Suppressor macrophage treated with lipopolysaccharide for 1 hour (primary cell): ENCODE data around the gene TLE2.

Source experiments
- DNase-seq, 3 donors: peaks; one replicate each; pipeline ENCODE4 v3.0.0-alpha.2; 2020 to 2022

Gene TLE2

DNA sequence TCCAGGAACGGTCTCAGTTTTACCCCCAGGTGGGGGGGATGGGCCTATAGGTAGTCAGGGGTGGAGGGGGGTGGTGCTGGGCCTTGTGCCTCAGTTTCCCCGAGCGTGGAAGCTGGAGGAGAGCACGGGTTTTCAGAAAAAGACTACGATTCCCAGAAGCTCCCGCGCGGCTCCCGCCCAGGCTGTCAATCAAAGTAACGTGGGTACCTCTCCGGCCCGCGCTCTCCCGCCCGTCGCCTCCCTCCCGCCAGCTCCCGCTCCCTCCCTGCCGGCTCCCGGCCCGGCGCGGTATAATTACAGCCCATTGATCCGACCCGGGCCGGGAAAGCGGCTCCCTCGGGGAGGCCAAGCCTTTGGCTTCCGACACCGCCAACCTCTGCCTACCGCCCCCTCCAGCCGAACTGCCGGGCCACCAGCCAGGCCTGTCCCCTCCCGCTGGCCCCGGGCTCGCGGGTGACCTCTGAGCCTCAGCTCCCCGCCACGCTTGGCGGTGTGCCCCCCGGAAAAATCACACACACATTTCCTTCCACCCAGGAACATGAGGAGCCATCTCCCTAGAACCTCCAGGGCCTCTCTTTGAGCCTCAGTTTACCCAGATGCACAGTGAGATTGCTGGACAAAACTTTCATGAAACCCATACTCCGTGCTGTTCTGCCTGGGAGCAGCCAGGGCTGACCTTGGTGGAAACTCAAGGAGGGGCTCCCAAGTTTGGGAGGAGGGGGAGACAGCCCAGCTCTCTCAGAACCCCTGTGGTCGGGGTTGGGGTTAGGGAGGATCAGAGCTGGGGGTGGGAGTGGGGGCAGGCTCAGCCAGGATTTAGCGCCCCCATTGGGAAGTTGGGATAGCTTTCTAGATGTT lies 7.3 kb upstream of the TLE2 start:
- peak; percentile 93 to 95 (median 94) for DNase-seq

DNA sequence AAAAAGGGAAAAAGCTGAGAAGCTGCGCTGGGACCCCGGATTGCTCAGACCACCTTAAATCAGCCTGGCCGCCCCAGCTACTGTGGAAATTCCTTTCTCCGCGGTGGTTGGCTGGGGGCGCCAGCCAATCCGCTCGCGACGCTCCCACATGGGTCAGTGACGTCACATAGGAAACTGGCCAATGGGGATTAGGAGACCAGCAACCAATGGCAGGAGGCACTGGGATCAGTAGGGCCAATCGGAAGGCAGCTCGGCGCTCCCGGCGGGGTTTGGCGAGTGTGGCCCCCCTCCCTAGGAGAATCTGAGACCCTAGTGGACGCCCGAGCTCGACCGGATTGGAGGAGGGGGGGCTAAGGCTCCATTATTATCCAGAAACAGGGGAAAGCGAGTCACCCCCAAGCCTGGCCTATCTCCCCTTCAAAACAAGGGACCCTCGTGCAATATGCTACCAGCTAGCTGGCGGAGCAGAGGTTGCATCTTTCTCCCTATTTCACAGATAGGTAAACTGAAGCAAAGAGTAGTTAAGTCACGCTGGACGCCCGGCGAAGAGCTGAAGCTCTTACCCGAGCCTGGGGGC lies 6.5 kb upstream of the TLE2 start:
- peak; percentile 97 to 100 (median 98) for DNase-seq

- DNase-seq: peak; percentile 30 to 47 (median 32)
Observed at GRCh38 chr19:3034656-3035541, 5.8 kb upstream of the TLE2 start.

DNA sequence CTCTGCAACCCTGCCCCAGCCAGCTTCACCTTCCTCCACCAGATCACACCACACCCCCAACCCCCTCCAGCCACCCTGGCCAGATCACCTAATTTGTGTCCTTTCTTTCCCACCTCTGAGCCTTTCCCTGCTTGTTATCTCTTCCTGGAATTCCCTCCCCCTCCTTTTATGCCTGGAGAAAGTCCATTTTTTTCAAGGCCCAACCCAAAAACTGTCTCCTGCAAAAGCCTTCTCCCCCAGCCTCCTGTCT lies 5.3 kb upstream of the TLE2 start:
- DNase-seq: no peak

- DNase-seq: no peak
Observed at GRCh38 chr19:3033595-3034405, 4.7 kb upstream of the TLE2 start.

DNA sequence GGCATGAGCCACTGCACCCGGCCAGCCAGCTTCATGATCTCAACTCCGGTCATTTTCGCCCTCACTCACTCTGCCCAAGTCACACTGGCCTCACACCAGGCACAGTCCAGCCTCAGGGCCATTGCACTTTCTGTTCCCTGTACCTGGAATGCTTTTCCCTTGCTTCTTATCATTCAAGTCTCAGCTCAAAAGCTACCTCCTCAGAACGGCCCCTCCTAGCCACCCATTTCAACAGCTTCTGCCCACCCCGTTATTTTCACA lies 2.5 kb upstream of the TLE2 start:
- DNase-seq: no peak

- peak in 2 of 3 donors; percentile 22 to 25 for DNase-seq
Observed at GRCh38 chr19:3028305-3029064, 595 bp downstream of the TLE2 start.

GRCh38 chr19:3027981-3028304 lies 1.1 kb downstream of the TLE2 start:
- DNase-seq: no peak

DNA sequence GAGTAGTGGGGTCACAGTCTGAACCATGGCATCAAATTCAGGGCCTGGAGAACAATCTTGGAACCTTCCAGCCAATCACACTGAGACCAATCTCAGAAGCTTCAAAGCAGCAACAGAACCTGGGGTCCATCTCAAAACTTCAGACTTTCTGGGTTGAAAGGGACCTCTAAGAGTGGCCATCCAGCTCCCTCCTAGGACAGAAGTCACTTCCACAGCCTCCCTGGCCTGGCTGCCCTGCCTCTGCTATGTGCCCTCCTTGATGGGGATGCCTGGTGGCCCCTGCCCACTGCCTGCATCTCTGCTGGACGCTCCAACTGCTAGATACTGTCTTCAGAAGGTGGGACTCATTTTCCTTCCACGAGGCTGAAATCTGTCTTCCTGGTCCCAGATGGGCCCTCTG lies 1.8 kb downstream of the TLE2 start:
- no peak for DNase-seq

DNA sequence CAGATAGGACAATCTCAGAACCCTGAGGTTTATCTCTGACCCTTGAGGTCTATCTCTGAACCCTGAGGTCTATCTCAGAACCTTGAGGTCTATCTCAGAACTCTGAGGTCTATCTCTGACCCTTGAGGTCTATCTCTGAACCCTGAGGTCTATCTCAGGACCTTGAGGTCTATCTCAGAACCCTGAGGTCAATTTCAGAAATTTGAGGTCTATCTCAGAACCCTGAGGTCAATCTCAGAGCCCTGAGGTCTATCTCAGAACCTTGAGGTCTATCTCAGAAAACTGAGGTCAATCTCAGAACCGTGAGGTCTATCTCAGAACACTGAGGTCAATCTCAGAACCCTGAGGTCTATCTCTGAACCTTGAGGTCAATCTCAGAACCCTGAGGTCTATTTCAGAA lies 2.3 kb downstream of the TLE2 start:
- DNase-seq: no peak

GRCh38 chr19:3025549-3025886 lies 3.6 kb downstream of the TLE2 start:
- DNase-seq: no peak

- no peak for DNase-seq
Observed at GRCh38 chr19:3024870-3025548, 4.1 kb downstream of the TLE2 start.

DNA sequence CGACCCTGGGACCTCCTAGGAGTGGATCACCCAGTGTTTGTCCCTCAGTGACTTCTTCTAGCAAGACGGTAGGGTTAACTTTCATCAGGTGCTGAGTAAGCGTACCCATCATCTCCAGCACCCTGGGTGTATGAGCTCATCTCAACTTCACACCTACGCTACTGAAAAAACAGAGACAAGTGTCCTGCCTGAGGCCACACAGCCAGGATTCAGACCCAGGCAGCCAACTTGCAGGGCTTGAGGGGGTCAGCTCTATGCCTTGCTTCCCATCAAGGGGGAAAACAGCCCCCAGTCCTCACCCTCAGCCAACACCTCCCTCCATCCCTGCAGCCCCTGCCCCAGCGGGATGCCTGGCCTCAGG lies 4.6 kb downstream of the TLE2 start:
- DNase-seq: peak in 1 of 3 donors; percentile 31

- no peak for DNase-seq
Observed at GRCh38 chr19:3020321-3020960, 8.6 kb downstream of the TLE2 start.

DNA sequence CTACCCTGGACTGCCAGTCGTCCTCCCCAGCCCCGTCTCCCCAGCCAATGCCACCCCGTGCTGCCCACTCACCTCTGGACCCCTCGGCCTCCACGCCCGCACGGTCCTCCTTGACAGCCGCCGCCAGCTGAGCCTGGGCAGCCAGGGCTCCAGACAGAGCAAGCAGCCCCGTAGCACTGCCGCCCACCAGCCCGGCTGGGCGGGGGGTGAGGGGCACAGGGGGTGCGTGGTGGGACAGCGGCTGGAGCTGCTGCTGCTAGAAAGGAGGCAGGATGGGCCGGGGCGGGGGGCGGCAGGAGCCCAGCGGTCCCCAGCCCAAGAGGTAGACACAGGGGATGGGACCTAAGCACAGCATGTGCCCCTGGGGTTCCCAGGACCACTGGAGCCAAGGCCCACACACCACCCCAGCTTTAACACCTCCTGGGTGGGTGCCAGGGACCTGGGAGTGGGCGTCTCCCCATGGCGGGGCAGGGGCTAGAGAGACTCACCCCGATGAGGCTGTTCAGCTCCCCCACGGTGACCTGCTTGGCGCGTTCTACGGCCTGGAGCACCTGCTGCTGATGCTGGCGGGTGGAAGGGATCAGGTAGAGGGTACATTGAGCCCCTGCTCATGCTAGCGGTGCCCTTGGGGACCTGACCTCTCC lies 9.7 kb downstream of the TLE2 start:
- no peak for DNase-seq

DNA sequence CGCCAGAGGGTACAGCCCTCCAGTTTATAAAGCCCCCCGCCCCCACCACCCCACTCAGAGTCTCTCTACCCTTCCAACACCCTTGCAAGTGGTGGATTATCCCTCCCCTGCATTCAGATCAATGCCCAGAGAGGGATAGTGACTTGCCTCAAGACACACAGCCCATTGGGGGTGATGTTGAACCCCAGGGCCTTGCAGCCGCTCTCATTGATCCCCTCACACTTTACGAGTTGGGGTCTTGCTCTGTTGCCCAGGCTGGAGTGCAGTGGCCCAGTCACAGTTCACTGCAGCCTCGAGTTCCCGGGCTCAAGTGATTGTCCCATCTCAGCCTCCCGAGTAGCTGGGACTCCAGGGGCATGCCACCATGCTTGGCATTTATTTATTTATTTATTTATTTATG lies 11.2 kb downstream of the TLE2 start:
- no peak for DNase-seq

GRCh38 chr19:3015126-3016057 lies 13.7 kb downstream of the TLE2 start:
- no peak for DNase-seq

DNA sequence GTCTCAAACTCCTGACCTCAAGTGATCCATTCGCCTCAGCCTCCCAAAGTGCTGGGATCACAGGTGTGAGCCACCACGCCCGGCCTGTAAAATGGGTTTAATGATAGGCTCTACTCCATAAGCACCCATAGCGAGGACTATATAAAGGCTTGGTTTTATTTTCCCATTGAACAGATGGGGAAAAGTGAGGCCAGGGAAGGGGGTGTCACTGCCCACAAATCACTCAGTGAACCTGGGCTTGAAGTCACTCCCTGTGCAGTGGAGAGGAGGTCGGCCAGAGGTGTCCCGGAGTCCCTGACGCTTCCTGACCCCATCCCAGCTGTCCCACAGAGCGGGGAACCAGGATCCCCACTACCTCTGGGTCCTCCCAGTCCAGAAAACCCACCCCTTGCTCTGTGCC lies 14.9 kb downstream of the TLE2 start:
- no peak for DNase-seq

DNA sequence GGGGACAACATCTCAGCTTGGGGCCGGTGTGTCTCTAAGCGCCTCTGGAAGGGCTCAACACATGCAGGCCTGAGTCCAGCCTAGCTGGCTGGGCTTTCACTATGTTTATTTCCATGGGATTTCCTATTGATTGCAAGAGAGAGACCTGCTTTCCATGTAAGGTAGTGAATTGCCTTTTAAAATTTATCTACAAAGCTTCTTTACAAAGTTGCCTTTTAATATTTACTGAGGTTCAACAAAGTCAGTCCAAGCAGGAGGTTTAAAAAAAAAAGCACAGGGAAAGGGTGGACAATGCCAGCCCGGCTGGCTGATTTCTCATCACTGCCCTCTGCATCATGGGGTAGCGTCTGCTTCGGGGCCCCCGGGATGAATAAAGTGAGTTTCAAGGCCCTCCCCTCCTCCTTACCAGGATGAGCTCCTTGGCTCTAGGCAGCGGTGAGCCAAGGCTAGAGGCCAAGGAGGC lies 15.8 kb downstream of the TLE2 start:
- DNase-seq: no peak
